KOPT-K1 (cell line): ENCODE results near the gene INPP1.

Experiments used
- H3K27ac ChIP-seq: fragments of 200-600 bp; sonication (generic); 2 replicates; pipeline ENCODE4 v1.5.1; 2016; ENCODE audit warnings: antibody characterized with exemption, mild to moderate bottlenecking, low read depth, low read length; ENCODE audit not compliant: poor library complexity, severe bottlenecking
- H3K36me3 ChIP-seq: fragments of 200-600 bp; sonication (generic); 2 replicates; pipeline ENCODE4 v1.5.1; 2017; ENCODE audit warnings: antibody characterized with exemption, mild to moderate bottlenecking, low read length, moderate library complexity; ENCODE audit not compliant: insufficient read depth
- H3K9me3 ChIP-seq: fragments of 200-600 bp; sonication (generic); 2 replicates; pipeline ENCODE4 v1.5.1; 2017; ENCODE audit warnings: antibody characterized with exemption, low read length, mild to moderate bottlenecking; ENCODE audit not compliant: insufficient read depth, poor library complexity, severe bottlenecking

Gene INPP1

GRCh38 chr2:190365499-190366204 lies 22.3 kb downstream of the INPP1 start:
- Histone ChIP-seq H3K36me3 (no peaks in the 10 kb centered on the region), H3K27ac (no peak overlapping the region), H3K9me3 (no peaks in the 10 kb centered on the region)

- Histone ChIP-seq H3K27ac (no peak overlapping the region), H3K9me3 (no peaks in the 10 kb centered on the region), H3K36me3 (no peaks in the 10 kb centered on the region)
Observed at GRCh38 chr2:190366248-190366753, 22.9 kb downstream of the INPP1 start.

DNA sequence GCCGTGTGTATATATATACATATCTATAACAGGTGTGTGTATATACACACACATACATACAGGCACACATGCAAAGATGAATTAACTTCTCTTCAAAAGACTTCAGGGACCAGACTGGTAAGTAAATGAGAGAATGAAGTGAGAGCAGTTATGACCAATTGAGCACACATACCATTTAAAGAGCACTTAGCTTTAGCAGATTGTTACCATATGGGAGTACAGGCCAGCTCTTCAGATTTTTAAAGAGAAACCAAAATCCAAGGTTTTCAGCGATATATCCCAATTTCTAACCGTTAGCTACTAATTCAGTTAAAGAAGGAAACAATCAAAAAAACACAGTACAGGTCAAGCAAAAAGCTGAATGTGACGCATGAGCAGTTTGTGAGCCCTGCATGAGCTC lies 23.7 kb downstream of the INPP1 start:
- H3K9me3 ChIP-seq: no peaks in the 10 kb centered on the region
- no peak overlapping the region for H3K27ac ChIP-seq
- no peaks in the 10 kb centered on the region for H3K36me3 ChIP-seq

DNA sequence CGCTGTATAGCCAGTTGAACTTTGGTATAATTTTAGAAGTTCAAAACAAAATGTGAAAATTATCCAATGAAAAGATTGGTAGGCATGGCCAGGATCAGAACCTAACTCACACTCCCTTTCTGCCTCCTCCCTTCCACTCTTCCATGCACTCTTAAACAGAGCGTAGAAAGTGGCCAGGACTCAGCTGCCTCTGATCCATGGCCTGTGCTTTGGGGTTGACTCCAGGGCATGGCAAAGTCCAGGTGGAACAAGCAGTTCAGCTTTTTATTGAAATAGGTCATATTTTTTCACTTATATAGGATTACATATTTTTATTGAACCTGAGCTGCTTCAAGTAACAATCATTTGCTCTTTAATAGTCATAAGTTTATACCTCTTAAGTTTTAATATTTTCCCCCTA lies 26.2 kb downstream of the INPP1 start:
- Histone ChIP-seq H3K9me3 (no peaks in the 10 kb centered on the region), H3K27ac (no peak overlapping the region), H3K36me3 (no peaks in the 10 kb centered on the region)

- no peak overlapping the region for H3K27ac ChIP-seq
Observed at GRCh38 chr2:190376083-190376482, 32.7 kb downstream of the INPP1 start.

DNA sequence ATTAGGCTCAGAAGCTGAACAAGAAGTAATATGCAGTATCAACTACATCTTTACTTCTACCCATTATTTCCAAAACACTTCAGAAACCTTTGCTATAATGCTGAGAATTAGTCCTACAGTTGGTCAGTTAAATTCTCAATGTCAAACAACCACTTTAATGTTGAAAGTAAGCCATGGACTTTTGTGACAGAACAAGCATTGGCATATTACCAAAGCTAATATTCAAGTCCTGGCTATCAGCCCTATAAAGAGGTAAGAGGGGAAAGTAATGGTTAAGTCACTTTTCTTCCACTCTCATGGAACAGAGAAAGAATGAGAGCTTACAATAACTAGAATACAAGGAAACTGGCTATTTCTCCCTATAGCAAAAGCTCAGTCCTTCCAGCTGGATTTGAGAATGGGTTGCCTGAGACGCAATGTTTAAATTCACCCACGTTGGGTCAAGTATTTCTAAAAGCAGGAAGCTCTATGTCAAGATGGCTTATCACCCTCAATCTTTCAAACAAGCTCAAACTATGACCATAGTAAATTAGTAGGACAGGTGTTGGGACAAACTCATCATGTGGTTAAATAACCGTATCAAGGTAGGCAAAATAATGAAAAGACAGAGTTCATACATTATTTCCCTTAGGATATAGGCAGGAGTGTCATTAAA lies 33.3 kb downstream of the INPP1 start:
- Histone ChIP-seq H3K27ac (no peak overlapping the region), H3K36me3 (no peaks in the 10 kb centered on the region), H3K9me3 (no peaks in the 10 kb centered on the region)

More at GRCh38 chr2:190376083-190376482, 32.7 kb downstream of the INPP1 start:
- Histone ChIP-seq H3K9me3 (no peaks in the 10 kb centered on the region), H3K36me3 (no peaks in the 10 kb centered on the region)

GRCh38 chr2:190378880-190379237 lies 35.5 kb downstream of the INPP1 start:
- H3K36me3 ChIP-seq: no peaks in the 10 kb centered on the region
- H3K27ac ChIP-seq: no peak overlapping the region
- no peaks in the 10 kb centered on the region for H3K9me3 ChIP-seq

- Histone ChIP-seq H3K36me3 (no peaks in the 10 kb centered on the region), H3K9me3 (no peaks in the 10 kb centered on the region), H3K27ac (no peak overlapping the region)
Observed at GRCh38 chr2:190379249-190379964, 36.0 kb downstream of the INPP1 start.

DNA sequence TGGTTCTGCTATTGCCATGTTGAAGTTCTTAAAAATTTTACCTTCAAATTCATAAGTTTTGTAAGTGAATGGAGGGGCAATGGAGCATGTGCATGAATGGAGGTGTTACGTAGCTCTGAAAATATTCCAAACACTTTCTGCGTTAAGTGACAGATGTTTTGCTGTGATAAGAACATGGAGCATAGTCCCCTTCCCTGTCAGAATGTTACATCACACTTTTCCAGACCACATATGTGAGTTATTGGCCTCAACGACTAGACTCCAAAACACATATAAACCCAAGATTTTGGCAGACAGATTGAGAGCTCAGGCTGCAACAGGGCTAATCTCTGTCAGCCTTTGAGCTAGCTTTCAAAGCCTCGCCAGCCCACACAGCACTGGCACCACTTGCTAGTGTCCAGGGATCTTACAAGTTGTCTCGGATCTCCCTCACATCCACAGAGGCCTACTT lies 37.6 kb downstream of the INPP1 start:
- H3K27ac ChIP-seq: no peak overlapping the region
- H3K9me3 ChIP-seq: no peaks in the 10 kb centered on the region
- H3K36me3 ChIP-seq: no peaks in the 10 kb centered on the region

- no peaks in the 10 kb centered on the region for H3K36me3 ChIP-seq
Observed at GRCh38 chr2:190382851-190383250, 39.5 kb downstream of the INPP1 start.

DNA sequence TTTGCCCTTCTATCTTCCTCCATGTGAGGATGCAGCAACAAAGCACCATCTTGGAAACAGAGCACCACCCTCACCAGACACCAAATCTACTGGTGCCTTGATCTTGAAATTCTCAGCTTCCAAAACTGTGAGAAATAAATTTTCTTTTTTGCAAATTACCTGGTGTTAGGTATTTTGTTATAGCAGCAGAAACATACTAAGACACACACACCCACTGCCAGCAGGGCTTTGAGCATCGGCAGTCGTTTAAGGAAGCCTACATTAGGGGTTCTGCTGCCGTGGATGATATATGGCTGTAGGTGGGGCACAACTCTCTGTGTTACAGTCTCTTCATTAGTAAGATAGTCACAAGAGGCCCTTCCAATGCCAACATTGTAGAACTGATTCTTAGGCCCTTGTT lies 44.0 kb downstream of the INPP1 start:
- H3K27ac ChIP-seq: no peak overlapping the region
- H3K36me3 ChIP-seq: no peaks in the 10 kb centered on the region
- H3K9me3 ChIP-seq: no peaks in the 10 kb centered on the region

More at GRCh38 chr2:190382851-190383250, 39.5 kb downstream of the INPP1 start:
- Histone ChIP-seq H3K27ac (no peak overlapping the region), H3K9me3 (no peaks in the 10 kb centered on the region)

- no peaks in the 10 kb centered on the region for H3K9me3 ChIP-seq
- H3K27ac ChIP-seq: no peak overlapping the region
- H3K36me3 ChIP-seq: no peaks in the 10 kb centered on the region
Observed at GRCh38 chr2:190396271-190396670, 52.9 kb downstream of the INPP1 start.

DNA sequence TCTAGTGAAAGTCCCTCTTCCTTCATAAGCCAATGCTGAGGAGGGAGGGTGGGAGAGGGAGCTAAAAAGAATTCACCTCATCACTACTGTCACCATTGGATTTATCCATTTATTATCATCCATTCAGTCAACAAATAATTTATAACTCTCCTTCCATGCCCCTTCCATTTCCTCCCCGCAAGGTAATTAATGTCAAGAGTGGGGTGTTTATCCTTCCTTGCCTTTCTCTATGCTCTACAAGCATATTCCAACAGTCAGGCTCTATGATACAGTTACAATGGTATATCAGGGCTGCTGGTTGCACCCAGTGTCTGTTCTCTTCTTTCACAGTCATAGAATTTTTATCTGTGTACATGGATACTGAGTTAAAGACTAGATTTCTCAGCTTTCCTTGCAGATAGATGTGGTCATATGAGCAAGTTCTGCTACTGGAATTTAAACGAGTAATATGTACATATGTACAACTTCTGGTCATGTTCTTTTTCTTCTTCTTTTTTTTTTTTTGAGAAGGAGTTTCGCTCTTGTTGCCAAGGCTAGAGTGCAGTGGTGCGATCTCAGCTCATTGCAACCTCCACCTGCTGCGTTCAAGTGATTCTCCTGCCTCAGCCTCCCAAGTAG lies 59.7 kb downstream of the INPP1 start:
- no peaks in the 10 kb centered on the region for H3K36me3 ChIP-seq
- H3K27ac ChIP-seq: no peak overlapping the region
- H3K9me3 ChIP-seq: no peaks in the 10 kb centered on the region

DNA sequence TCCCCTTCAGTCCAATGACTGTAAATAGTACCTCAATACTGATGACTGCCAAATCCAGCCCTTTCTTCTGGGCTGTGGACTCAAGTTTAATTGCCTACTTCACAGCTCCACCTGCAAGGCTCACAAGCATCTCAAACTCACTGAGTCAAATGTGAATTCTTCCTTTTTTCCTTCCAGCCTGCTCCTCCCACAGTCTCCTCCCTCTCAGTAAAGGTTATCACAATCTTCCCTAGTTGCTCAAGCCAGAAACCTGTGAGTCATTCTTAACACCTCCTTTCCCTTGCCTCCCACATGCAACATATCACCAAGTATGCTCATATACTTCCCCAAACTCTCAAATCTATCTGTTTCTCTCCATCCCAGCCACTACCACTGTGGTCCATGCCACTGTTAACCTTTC lies 61.1 kb downstream of the INPP1 start:
- H3K36me3 ChIP-seq: no peaks in the 10 kb centered on the region
- H3K27ac ChIP-seq: no peak overlapping the region
- H3K9me3 ChIP-seq: no peaks in the 10 kb centered on the region

DNA sequence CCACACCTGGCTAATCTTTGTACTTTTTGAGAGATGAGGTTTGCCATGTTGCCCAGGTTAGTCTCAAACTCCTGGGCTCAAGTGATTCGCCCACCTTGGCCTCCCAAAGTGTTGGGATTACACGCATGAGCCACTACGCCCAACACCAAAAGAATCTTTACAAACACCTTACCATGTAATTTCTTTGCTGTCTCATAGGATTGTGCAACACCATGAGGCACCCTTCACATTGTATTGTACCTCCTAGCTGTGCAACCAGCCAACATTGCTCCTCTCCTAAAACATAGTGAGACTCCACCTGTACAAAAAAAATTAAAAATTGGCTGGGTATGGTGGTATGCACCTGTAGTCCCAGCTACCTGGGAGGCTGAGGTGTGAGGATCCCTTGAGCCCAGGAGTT lies 61.7 kb downstream of the INPP1 start:
- Histone ChIP-seq H3K36me3 (no peaks in the 10 kb centered on the region), H3K9me3 (no peaks in the 10 kb centered on the region), H3K27ac (no peak overlapping the region)
